Cardiac muscle cell (in vitro differentiated cells and primary cell): Measurements from ENCODE around the gene MAPK1. TPM values are rescaled to one million over a fixed set of nuclear protein-coding genes. Genes with fewer than 3 reads are reported as not detected.
A peak's percentile ranks its signal among the peaks of the same experiment; 100 is the strongest.
"Not testable (repeated sequence)": the region's sequence is repeated elsewhere in the genome, so short reads cannot be mapped to it uniquely, and the experiment has no call there.

Source experiments
- DNase-seq, 2 donors: peaks; one replicate each; pipeline versions ENCODE4 v3.0.0 to v3.0.0-alpha.2; 2010 to 2017; ENCODE audit warnings: low read depth in 1 of 2, low spot score in 1 of 2
- H3K27ac ChIP-seq: fragments of 200-600 bp; sonication (generic); 2 replicates; pipeline ENCODE4 v1.5.1; 2016
- H3K27me3 ChIP-seq: fragments of 200-600 bp; sonication (generic); 2 replicates; pipeline ENCODE4 v1.6.0; 2016; ENCODE audit warnings: control low read depth
- H3K36me3 ChIP-seq: fragments of 200-600 bp; sonication (generic); 2 replicates; pipeline ENCODE4 v1.5.1; 2016; ENCODE audit warnings: control low read depth
- H3K4me1 ChIP-seq: fragments of 200-600 bp; sonication (generic); 2 replicates; pipeline ENCODE4 v1.8.1; 2017; ENCODE audit warnings: low read depth, mild to moderate bottlenecking, mixed run types
- H3K4me3 ChIP-seq: fragments of 200-600 bp; sonication (generic); 2 replicates; pipeline ENCODE4 v1.5.1; 2016; ENCODE audit warnings: mild to moderate bottlenecking
- H3K9me3 ChIP-seq: fragments of 200-600 bp; sonication (generic); 2 replicates; pipeline ENCODE4 v1.5.1; 2017; ENCODE audit warnings: low read depth, mild to moderate bottlenecking, control low read depth
- CTCF ChIP-seq: IDR thresholded peaks from 2 replicates; pipeline ENCODE4 v1.5.1; 2012; ENCODE audit warnings: low read depth, mild to moderate bottlenecking, low read length
- polyA plus RNA-seq: library from polyadenylated mRNA; unstranded; fragments of >200 nt; fragmentation: Nextera tagmentation; extraction: Ambion mirVana; gene quantifications from 2 replicates; pipeline ENCODE4 v1.2.1, GENCODE V29; 2016
- total RNA-seq: library from RNA; depleted of rRNA; stranded (reverse); fragments of >200 nt; gene quantifications from 2 replicates; pipeline ENCODE4 v1.2.3, GENCODE V29; 2016

MAPK1 gene
- total and polyA plus RNA-seq, 2 experiments from 2014 or later = 32.7 to 72.1 TPM

- TF ChIP-seq CTCF = no peak
- Histone ChIP-seq H3K4me3 (no peak overlapping the region), H3K9me3 (no peaks in the 10 kb centered on the region), H3K36me3 (no peaks in the 10 kb centered on the region), H3K4me1 (no peaks in the 10 kb centered on the region), H3K27ac (no peak overlapping the region), H3K27me3 (no peaks in the 10 kb centered on the region)
- DNase-seq = no peak
Measured at GRCh38 chr22:21719024-21719423, 148.4 kb downstream of the MAPK1 start.

DNA sequence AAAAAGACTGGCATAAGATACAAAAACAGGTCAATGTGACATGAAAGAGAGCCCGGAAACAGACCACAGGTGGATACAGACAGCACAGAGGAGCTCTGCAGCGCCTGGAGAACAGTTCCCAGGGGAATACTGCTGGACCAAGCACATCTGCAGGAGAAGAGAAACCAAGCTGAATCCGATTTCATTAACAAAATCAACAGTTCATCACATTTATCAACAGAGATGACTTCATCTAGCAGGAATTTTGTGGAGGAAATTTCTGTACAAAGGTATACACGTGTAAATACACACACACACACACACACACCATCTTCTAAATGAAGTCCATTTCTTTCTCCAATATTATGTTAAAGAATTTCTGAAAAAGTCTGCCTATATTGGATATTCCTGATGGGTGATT, 148.9 kb downstream of the MAPK1 start:
- no peak for TF ChIP-seq CTCF
- H3K4me1 ChIP-seq = no peaks in the 10 kb centered on the region
- H3K27ac ChIP-seq = no peak overlapping the region
- no peaks in the 10 kb centered on the region for H3K9me3 ChIP-seq
- DNase-seq = no peak
- H3K27me3 ChIP-seq = no peaks in the 10 kb centered on the region
- no peak overlapping the region for H3K4me3 ChIP-seq
- H3K36me3 ChIP-seq = no peaks in the 10 kb centered on the region

- H3K4me3 ChIP-seq, H3K27ac ChIP-seq, H3K27me3 ChIP-seq, H3K4me1 ChIP-seq, DNase-seq, H3K36me3 ChIP-seq, H3K9me3 ChIP-seq: not testable (repeated sequence)
Measured at GRCh38 chr22:21716395-21717122, 150.9 kb downstream of the MAPK1 start.

GRCh38 chr22:21714786-21715185, 152.7 kb downstream of the MAPK1 start:
- Histone ChIP-seq H3K36me3 (no peaks in the 10 kb centered on the region), H3K27ac (peak overlapping the region; percentile 55), H3K4me3 (no peak overlapping the region), H3K9me3 (no peaks in the 10 kb centered on the region), H3K4me1 (peaks cover 3% of the 10 kb centered on the region), H3K27me3 (no peaks in the 10 kb centered on the region)
- peak in 1 of 2 donors; percentile 27 for DNase-seq
- no peak for TF ChIP-seq CTCF

DNA sequence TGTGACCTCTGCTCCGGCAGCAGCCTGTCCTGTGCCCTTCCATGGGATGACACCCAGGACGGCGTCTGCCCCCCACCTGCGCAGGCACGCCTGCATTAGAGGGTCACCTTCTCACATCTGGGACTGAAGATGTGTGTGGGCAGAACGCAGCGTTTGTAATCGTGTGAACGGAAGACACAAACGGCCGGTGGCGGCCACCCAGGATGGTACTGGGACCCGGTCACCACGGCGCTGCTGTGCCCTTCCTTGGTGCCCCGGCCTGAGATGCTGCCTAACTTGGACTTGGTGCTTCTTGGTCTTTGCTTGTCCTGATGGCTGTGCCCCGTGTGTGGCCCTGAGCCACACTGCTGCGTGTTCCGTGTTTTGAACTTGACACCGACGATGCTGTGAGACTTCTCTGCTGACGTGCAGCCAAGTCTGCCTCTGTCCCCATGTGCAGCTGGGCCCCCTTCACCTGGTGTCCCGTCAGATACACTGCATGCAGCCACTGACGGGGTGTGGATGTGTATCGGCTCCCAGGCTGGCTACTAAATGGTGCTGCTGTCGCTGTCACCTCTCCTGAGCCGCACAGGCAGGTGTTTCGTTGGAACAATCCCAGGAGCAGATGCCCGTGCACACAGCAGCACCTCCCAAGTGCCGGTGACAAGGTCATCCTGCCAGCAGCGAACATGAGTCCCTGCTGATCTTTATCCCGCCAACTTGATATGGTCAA, 153.2 kb downstream of the MAPK1 start:
- H3K9me3 ChIP-seq = no peaks in the 10 kb centered on the region
- no peak overlapping the region for H3K4me3 ChIP-seq
- no peaks in the 10 kb centered on the region for H3K36me3 ChIP-seq
- TF ChIP-seq CTCF = no peak
- peaks cover 3% of the 10 kb centered on the region for H3K4me1 ChIP-seq
- no peak for DNase-seq
- H3K27ac ChIP-seq = peak overlapping the region; percentile 55
- no peaks in the 10 kb centered on the region for H3K27me3 ChIP-seq

DNA sequence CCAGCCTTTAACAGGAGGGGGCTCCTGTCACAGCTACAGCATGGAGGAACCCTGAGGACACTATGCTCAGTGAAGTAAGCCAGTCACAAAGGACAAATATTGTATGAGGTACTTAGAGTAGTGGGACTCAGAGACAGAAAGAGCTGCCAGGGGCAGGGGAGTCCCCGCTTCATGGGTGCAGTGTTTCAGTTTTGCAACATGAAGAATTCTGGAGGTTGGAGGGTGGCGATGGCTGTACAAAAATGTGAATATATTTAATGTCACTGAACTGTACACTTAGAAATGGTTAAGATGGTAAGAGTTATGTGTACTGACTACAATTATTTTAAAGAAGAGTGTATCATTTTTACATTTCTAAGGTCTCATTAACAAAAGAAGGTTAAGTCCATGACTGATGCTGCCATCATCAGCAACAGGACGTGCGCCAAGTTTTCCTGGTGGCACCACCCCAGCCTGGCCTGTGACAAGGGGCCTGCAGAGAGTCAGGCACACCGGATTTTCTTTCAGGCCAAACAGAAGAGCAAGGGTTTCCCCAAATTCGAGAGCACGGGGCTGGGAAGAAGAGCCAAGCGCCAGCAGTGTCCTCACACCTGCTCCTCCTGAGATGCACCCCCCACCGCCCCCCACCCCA, 153.9 kb downstream of the MAPK1 start:
- no peaks in the 10 kb centered on the region for H3K9me3 ChIP-seq
- H3K27ac ChIP-seq = no peak overlapping the region
- TF ChIP-seq CTCF = no peak
- no peak for DNase-seq
- H3K4me1 ChIP-seq = peaks cover 3% of the 10 kb centered on the region
- H3K27me3 ChIP-seq = no peaks in the 10 kb centered on the region
- no peaks in the 10 kb centered on the region for H3K36me3 ChIP-seq
- no peak overlapping the region for H3K4me3 ChIP-seq
